ENCODE results near the gene UBR1.

- TF ChIP-seq CTCF (IDR thresholded peaks at IDR 0.05 in 2 of 3, conservative IDR thresholded peaks at IDR 0.05 in 1 of 3; ENCODE audit: borderline replicate concordance in 1 of 3, insufficient read depth in 1 of 3, low read depth in 2 of 3, low read length in 2 of 3) (no peak), POLR2AphosphoS5 (IDR thresholded peaks at IDR 0.05; ENCODE audit: low read depth, low read length) (no peak), POLR2A (IDR thresholded peaks at IDR 0.05; ENCODE audit: borderline replicate concordance, extremely low read depth, insufficient read depth, insufficient read length) (no peak), SRF (IDR thresholded peaks at IDR 0.05; ENCODE audit: low read depth) (no peak), EGR1 (IDR thresholded peaks at IDR 0.05; ENCODE audit: low read depth) (no peak), SIN3A (IDR thresholded peaks at IDR 0.05; ENCODE audit: low read depth) (no peak), MAX (IDR thresholded peaks at IDR 0.05) (no peak), EZH2 (IDR thresholded peaks at IDR 0.05) (no peak), ZBTB33 (IDR thresholded peaks at IDR 0.05; ENCODE audit: extremely low read depth, insufficient replicate concordance, low read length) (no peak), CEBPB (IDR thresholded peaks at IDR 0.05; ENCODE audit: low read depth) (no peak), YY1 (IDR thresholded peaks at IDR 0.05; ENCODE audit: extremely low read depth, insufficient replicate concordance, low read depth, low read length) (no peak), ELF1 (IDR thresholded peaks at IDR 0.05; ENCODE audit: borderline replicate concordance, low read depth) (no peak), CBX3 (IDR thresholded peaks at IDR 0.05; ENCODE audit: low read depth) (no peak)
Observed at GRCh38 chr15:43086551-43086950, 19.3 kb downstream of the UBR1 start.

Measured in HCT116 (cell line).